Mucosa of stomach (tissue), 1 donor: Measurements from ENCODE around the gene SSR2.
"Not testable (repeated sequence)": the region's sequence is repeated elsewhere in the genome, so short reads cannot be mapped to it uniquely, and the experiment has no call there.

ENCODE experiments used
- H3K27me3 ChIP-seq: one replicate; pipeline ENCODE4 v1.7.0; 2013; ENCODE audit warnings: mild to moderate bottlenecking, low read length; ENCODE audit not compliant: control insufficient read depth, insufficient read depth
- H3K36me3 ChIP-seq: one replicate; pipeline ENCODE4 v1.7.0; 2013; ENCODE audit warnings: low read length; ENCODE audit not compliant: control insufficient read depth, insufficient read depth
- H3K4me1 ChIP-seq: one replicate; pipeline ENCODE4 v1.7.0; 2013; ENCODE audit warnings: mild to moderate bottlenecking, low read length; ENCODE audit not compliant: control insufficient read depth, insufficient read depth
- H3K4me3 ChIP-seq: one replicate; pipeline ENCODE4 v1.7.0; 2013; ENCODE audit warnings: low read length
- H3K9ac ChIP-seq: one replicate; pipeline ENCODE4 v1.7.0; 2013; ENCODE audit warnings: mild to moderate bottlenecking, low read length, moderate library complexity
- H3K9me3 ChIP-seq: one replicate; pipeline ENCODE4 v1.7.0; 2013; ENCODE audit warnings: mild to moderate bottlenecking, low read length, moderate library complexity; ENCODE audit not compliant: control insufficient read depth
- donor health status: Pancreatic carcinoma.

Gene SSR2

GRCh38 chr1:156055281-156056048 is 34.7 kb upstream of the SSR2 start:
- Histone ChIP-seq H3K9ac (peak overlapping the region; percentile 77), H3K9me3 (no peaks in the 10 kb centered on the region), H3K27me3 (no peaks in the 10 kb centered on the region), H3K4me1 (peaks cover 8% of the 10 kb centered on the region), H3K4me3 (peak overlapping the region; percentile 89), H3K36me3 (no peaks in the 10 kb centered on the region)

- Histone ChIP-seq H3K36me3 (no peaks in the 10 kb centered on the region), H3K9ac (peak within 1 kb of the TSS; percentile 77), H3K4me3 (peak within 1 kb of the TSS; percentile 89), H3K9me3 (no peaks in the 10 kb centered on the region), H3K27me3 (no peaks in the 10 kb centered on the region), H3K4me1 (peaks cover 8% of the 10 kb centered on the region)
Measured at GRCh38 chr1:156054500-156055280, 33.9 kb upstream of the SSR2 start, which contains the start of gene LAMTOR2. LAMTOR2 (plus strand) TSS chr1:156054782; CDS start chr1:156054890, 108 bp downstream.

- H3K9me3 ChIP-seq, result no peaks in the 10 kb centered on the region
- peaks cover 8% of the 10 kb centered on the region for H3K4me1 ChIP-seq
- H3K4me3 ChIP-seq, result peak within 1 kb of the TSS; percentile 89
- no peaks in the 10 kb centered on the region for H3K27me3 ChIP-seq
- H3K9ac ChIP-seq, result peak within 1 kb of the TSS; percentile 77
- no peaks in the 10 kb centered on the region for H3K36me3 ChIP-seq
Measured at GRCh38 chr1:156053768-156054499, 33.2 kb upstream of the SSR2 start, which contains the start of gene UBQLN4. UBQLN4 (minus strand) TSS chr1:156053798; CDS start chr1:156053701, 97 bp downstream.

GRCh38 chr1:156052862-156053767 is 32.4 kb upstream of the SSR2 start:
- peak overlapping the region; percentile 15 for H3K4me3 ChIP-seq
- H3K4me1 ChIP-seq, result peaks cover 8% of the 10 kb centered on the region
- H3K9me3 ChIP-seq, result no peaks in the 10 kb centered on the region
- peak overlapping the region; percentile 46 for H3K9ac ChIP-seq
- no peaks in the 10 kb centered on the region for H3K27me3 ChIP-seq
- no peaks in the 10 kb centered on the region for H3K36me3 ChIP-seq

GRCh38 chr1:156051011-156051725 is 30.4 kb upstream of the SSR2 start:
- Histone ChIP-seq H3K9me3 (no peaks in the 10 kb centered on the region), H3K9ac (no peak overlapping the region), H3K27me3 (no peaks in the 10 kb centered on the region), H3K36me3 (no peaks in the 10 kb centered on the region), H3K4me3 (no peak overlapping the region), H3K4me1 (peaks cover 8% of the 10 kb centered on the region)

- no peak overlapping the region for H3K4me3 ChIP-seq
- H3K4me1 ChIP-seq, result peaks cover 3% of the 10 kb centered on the region
- H3K36me3 ChIP-seq, result no peaks in the 10 kb centered on the region
Measured at GRCh38 chr1:156050376-156050775, 29.6 kb upstream of the SSR2 start.

GRCh38 chr1:156048663-156049258 is 28.0 kb upstream of the SSR2 start:
- Histone ChIP-seq H3K27me3 (no peaks in the 10 kb centered on the region), H3K4me3 (no peak overlapping the region), H3K9me3 (no peaks in the 10 kb centered on the region), H3K9ac (no peak overlapping the region), H3K4me1 (no peaks in the 10 kb centered on the region), H3K36me3 (no peaks in the 10 kb centered on the region)

More at GRCh38 chr1:156050376-156050775, 29.6 kb upstream of the SSR2 start:
- Histone ChIP-seq H3K27me3 (no peaks in the 10 kb centered on the region), H3K9ac (no peak overlapping the region), H3K9me3 (no peaks in the 10 kb centered on the region)

- Histone ChIP-seq H3K4me1 (peaks cover 3% of the 10 kb centered on the region), H3K27me3 (no peaks in the 10 kb centered on the region), H3K4me3 (no peak overlapping the region), H3K9ac (no peak overlapping the region), H3K9me3 (no peaks in the 10 kb centered on the region), H3K36me3 (no peaks in the 10 kb centered on the region)
Measured at GRCh38 chr1:156045076-156045475, 24.3 kb upstream of the SSR2 start.

GRCh38 chr1:156042828-156043227 is 22.1 kb upstream of the SSR2 start:
- Histone ChIP-seq H3K36me3 (no peaks in the 10 kb centered on the region), H3K9ac (no peak overlapping the region), H3K9me3 (no peaks in the 10 kb centered on the region)

GRCh38 chr1:156034991-156035390 is 14.2 kb upstream of the SSR2 start:
- not testable (repeated sequence) for H3K36me3 ChIP-seq, H3K9ac ChIP-seq, H3K9me3 ChIP-seq, H3K4me1 ChIP-seq, H3K27me3 ChIP-seq, H3K4me3 ChIP-seq

More at GRCh38 chr1:156042828-156043227, 22.1 kb upstream of the SSR2 start:
- Histone ChIP-seq H3K4me1 (peaks cover 3% of the 10 kb centered on the region), H3K4me3 (no peak overlapping the region), H3K27me3 (no peaks in the 10 kb centered on the region)
